HEK293 (cell line): Measurements from ENCODE around the gene PDZD2.

Experiments
- CTCF ChIA-PET: fragments of 350-600 bp; formaldehyde crosslinking; extraction: SDS; loops from one replicate; lab custom pipeline; 2021; ENCODE audit warnings: antibody characterized with exemption; lab: Yijun Ruan, JAX
- POLR2A ChIA-PET: fragments of 300-600 bp; formaldehyde crosslinking; extraction: SDS; loops from one replicate; lab custom pipeline; 2020; ENCODE audit warnings: antibody characterized with exemption, inconsistent platforms; lab: Yijun Ruan, JAX
- H3K27ac ChIP-seq: fragments of 200-500 bp; sonication (Bioruptor generic); 2 replicates; pipeline ENCODE4 v1.5.1; 2014; ENCODE audit warnings: low read depth, low read length, control low read depth, inconsistent platforms; ENCODE audit errors: extremely low read depth
- H3K36me3 ChIP-seq, 2 experiments: fragments of 200-500 bp in 1 of 2; sonication (Bioruptor generic) in 1 of 2; 1 replicate in 1 of 2; 2 replicates in 1 of 2; pipeline ENCODE4 v1.5.1; 2014 to 2017; ENCODE audit warnings: inconsistent platforms in 2 of 2, low read length in 2 of 2; ENCODE audit not compliant: control insufficient read depth in 2 of 2, insufficient read depth in 1 of 2
- H3K4me1 ChIP-seq: fragments of 200-500 bp; sonication (Bioruptor generic); 2 replicates; pipeline ENCODE4 v1.5.1; 2014; ENCODE audit warnings: mild to moderate bottlenecking, low read length, inconsistent platforms; ENCODE audit not compliant: control insufficient read depth, insufficient read depth
- H3K4me3 ChIP-seq: 2 replicates; pipeline ENCODE4 v1.5.1; 2011; ENCODE audit warnings: low read depth, mild to moderate bottlenecking, control low read depth, low read length, moderate library complexity
- H3K9me3 ChIP-seq: fragments of 200-500 bp; sonication (Bioruptor generic); 2 replicates; pipeline ENCODE4 v1.5.1; 2014; ENCODE audit warnings: low read depth, low read length, inconsistent platforms; ENCODE audit not compliant: control insufficient read depth, insufficient read depth
- BCL11B ChIP-seq: fragments of 450-650 bp; formaldehyde crosslinking; IDR thresholded peaks from 2 replicates; pipeline ENCODE4 v1.5.1; 2016; ENCODE audit warnings: low read depth, missing biosample characterization, missing genetic modification characterization
- FEZF1 ChIP-seq: fragments of 450-650 bp; formaldehyde crosslinking; IDR thresholded peaks from 2 replicates; pipeline ENCODE4 v1.5.1; 2016; ENCODE audit warnings: missing biosample characterization, missing genetic modification characterization
- SP7 ChIP-seq: fragments of 450-650 bp; formaldehyde crosslinking; IDR thresholded peaks from 2 replicates; pipeline ENCODE4 v1.5.1; 2016; ENCODE audit warnings: missing biosample characterization, missing genetic modification characterization
- TRIM28 ChIP-seq: IDR thresholded peaks from 2 replicates; pipeline ENCODE4 v1.6.1; 2011; ENCODE audit warnings: low read length, control low read depth, borderline replicate concordance
- YY2 ChIP-seq: fragments of 450-650 bp; formaldehyde crosslinking; IDR thresholded peaks from 2 replicates; pipeline ENCODE4 v1.5.1; 2016; ENCODE audit warnings: missing biosample characterization, missing genetic modification characterization
- ZBTB21 ChIP-seq: fragments of 450-650 bp; formaldehyde crosslinking; IDR thresholded peaks from 2 replicates; pipeline ENCODE4 v1.5.1; 2017; ENCODE audit warnings: missing biosample characterization, missing genetic modification characterization
- ZBTB8A ChIP-seq: fragments of 450-650 bp; formaldehyde crosslinking; IDR thresholded peaks from 2 replicates; pipeline ENCODE4 v1.5.1; 2016; ENCODE audit warnings: missing biosample characterization, missing genetic modification characterization
- ZFHX2 ChIP-seq: fragments of 450-650 bp; formaldehyde crosslinking; conservative IDR thresholded peaks from 2 replicates; pipeline ENCODE4 v1.5.1; 2016; ENCODE audit warnings: missing biosample characterization, missing genetic modification characterization
- ZFP37 ChIP-seq: fragments of 450-650 bp; formaldehyde crosslinking; IDR thresholded peaks from 2 replicates; pipeline ENCODE4 v1.5.1; 2016; ENCODE audit warnings: missing biosample characterization, missing genetic modification characterization
- ZNF184 ChIP-seq: fragments of 450-650 bp; IDR thresholded peaks from 2 replicates; pipeline ENCODE4 v1.5.1; 2018; ENCODE audit warnings: missing biosample characterization, mild to moderate bottlenecking, missing genetic modification characterization
- ZNF248 ChIP-seq: fragments of 450-650 bp; formaldehyde crosslinking; IDR thresholded peaks from 2 replicates; pipeline ENCODE4 v1.5.1; 2017; ENCODE audit warnings: missing biosample characterization, missing genetic modification characterization
- ZNF501 ChIP-seq: fragments of 450-650 bp; formaldehyde crosslinking; IDR thresholded peaks from 2 replicates; pipeline ENCODE4 v1.5.1; 2016; ENCODE audit warnings: missing biosample characterization, missing genetic modification characterization
- ZNF510 ChIP-seq: fragments of 450-650 bp; formaldehyde crosslinking; IDR thresholded peaks from 2 replicates; pipeline ENCODE4 v1.5.1; 2018; ENCODE audit warnings: mild to moderate bottlenecking, missing genetic modification characterization, missing biosample characterization; ENCODE audit not compliant: insufficient replicate concordance
- ZNF549 ChIP-seq: fragments of 450-650 bp; IDR thresholded peaks from 2 replicates; pipeline ENCODE4 v1.5.1; 2018; ENCODE audit warnings: missing biosample characterization, missing genetic modification characterization, mild to moderate bottlenecking, inconsistent platforms, moderate library complexity
- ZNF626 ChIP-seq: fragments of 450-650 bp; sonication (Bioruptor Pico); formaldehyde crosslinking; IDR thresholded peaks from 2 replicates; pipeline ENCODE4 v1.5.1; 2018; ENCODE audit warnings: missing biosample characterization, missing genetic modification characterization, inconsistent platforms
- ZNF654 ChIP-seq: fragments of 450-650 bp; formaldehyde crosslinking; IDR thresholded peaks from 2 replicates; pipeline ENCODE4 v1.5.1; 2016; ENCODE audit warnings: low read depth, missing biosample characterization, missing genetic modification characterization
- ZNF768 ChIP-seq: fragments of 450-650 bp; formaldehyde crosslinking; IDR thresholded peaks from 2 replicates; pipeline ENCODE4 v1.5.1; 2018; ENCODE audit warnings: missing biosample characterization, mild to moderate bottlenecking, missing genetic modification characterization
- TF ChIP-seq, protein P1 (sequence below): fragments of 450-650 bp; formaldehyde crosslinking; IDR thresholded peaks from 2 replicates; pipeline ENCODE4 v1.5.1; 2016; ENCODE audit warnings: missing biosample characterization, missing genetic modification characterization
- TF ChIP-seq, protein P2 (sequence below): fragments of 450-650 bp; formaldehyde crosslinking; IDR thresholded peaks from 2 replicates; pipeline ENCODE4 v1.5.1; 2016; ENCODE audit warnings: missing biosample characterization, missing genetic modification characterization, low read depth
- TF ChIP-seq, protein P3 (sequence below): fragments of 450-650 bp; formaldehyde crosslinking; IDR thresholded peaks from 2 replicates; pipeline ENCODE4 v1.5.1; 2016; ENCODE audit warnings: missing biosample characterization, missing genetic modification characterization
- TF ChIP-seq, protein P4 (sequence below): fragments of 450-650 bp; formaldehyde crosslinking; IDR thresholded peaks from 2 replicates; pipeline ENCODE4 v1.5.1; 2017; ENCODE audit warnings: missing biosample characterization, missing genetic modification characterization
- TF ChIP-seq, protein P5 (sequence below): fragments of 450-650 bp; formaldehyde crosslinking; IDR thresholded peaks from 2 replicates; pipeline ENCODE4 v1.5.1; 2016; ENCODE audit warnings: missing biosample characterization, missing genetic modification characterization

Gene PDZD2

DNA sequence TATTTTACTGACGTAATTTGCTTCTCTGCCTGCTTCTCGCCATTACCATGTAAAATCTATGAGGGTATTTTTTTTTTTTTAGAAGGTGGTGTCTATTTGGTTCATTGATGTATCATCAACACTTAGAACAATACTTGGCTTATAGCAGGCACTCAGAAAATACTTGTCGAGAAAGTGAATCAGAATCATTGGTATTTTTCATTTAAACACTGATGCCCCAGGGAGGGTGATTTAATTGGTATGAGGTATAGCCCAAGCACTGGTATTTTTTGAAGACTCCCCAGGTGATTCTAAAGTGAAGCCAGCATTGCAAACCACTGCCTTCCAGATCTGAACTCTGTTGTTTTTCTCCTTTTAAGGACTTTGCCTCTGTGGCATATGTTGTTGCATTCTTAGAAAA, 16.6 kb downstream of the PDZD2 start:
- H3K4me3 ChIP-seq, result no peak overlapping the region
- H3K9me3 ChIP-seq, result no peaks in the 10 kb centered on the region
- H3K36me3 ChIP-seq, result no peaks in the 10 kb centered on the region
- ChIA-PET POLR2A (no interaction called here), CTCF (no interaction called here)
- no peak overlapping the region for H3K27ac ChIP-seq
- TF ChIP-seq ZNF768 (tag by site-specific recombination) (no peak), ZNF501 (tag by site-specific recombination) (no peak), YY2 (tag by site-specific recombination) (no peak), BCL11B (no peak), ZNF654 (tag by site-specific recombination) (no peak), ZNF626 (tag by site-specific recombination) (no peak)
- TF ChIP-seq, protein P1, sequence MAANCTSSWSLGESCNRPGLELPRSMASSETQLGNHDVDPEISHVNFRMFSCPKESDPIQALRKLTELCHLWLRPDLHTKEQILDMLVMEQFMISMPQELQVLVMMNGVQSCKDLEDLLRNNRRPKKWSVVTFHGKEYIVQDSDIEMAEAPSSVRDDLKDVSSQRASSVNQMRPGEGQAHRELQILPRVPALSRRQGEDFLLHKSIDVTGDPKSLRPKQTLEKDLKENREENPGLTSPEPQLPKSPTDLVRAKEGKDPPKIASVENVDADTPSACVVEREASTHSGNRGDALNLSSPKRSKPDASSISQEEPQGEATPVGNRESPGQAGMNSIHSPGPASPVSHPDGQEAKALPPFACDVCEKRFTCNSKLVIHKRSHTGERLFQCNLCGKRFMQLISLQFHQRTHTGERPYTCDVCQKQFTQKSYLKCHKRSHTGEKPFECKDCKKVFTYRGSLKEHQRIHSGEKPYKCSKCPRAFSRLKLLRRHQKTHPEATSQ, result no peak
- peaks cover 11% of the 10 kb centered on the region for H3K4me1 ChIP-seq

DNA sequence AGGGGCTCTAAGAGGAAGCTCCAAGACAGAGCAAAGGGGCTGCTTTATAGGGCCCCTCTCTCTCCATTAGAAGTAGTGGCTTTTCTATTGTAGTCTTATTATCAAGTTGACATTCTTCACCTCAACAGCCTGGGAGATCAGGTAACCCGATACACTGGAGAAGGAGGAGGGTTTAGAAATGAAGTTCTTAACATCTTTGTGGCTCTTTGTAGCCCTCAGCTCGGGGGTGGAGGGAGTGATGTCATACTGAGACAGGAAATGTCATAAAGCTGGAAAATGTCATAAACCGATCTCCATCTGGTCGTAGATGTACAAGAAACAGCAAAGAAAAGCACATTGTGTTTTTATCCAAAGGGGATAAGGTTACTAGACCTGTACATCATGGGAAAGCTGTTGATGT, 17.9 kb downstream of the PDZD2 start:
- no peaks in the 10 kb centered on the region for H3K9me3 ChIP-seq
- H3K4me3 ChIP-seq, result no peak overlapping the region
- peaks cover 11% of the 10 kb centered on the region for H3K4me1 ChIP-seq
- H3K36me3 ChIP-seq, result no peaks in the 10 kb centered on the region
- POLR2A ChIA-PET, result no interaction called here
- no peak overlapping the region for H3K27ac ChIP-seq
- CTCF ChIA-PET, result interaction anchor here (1.0 to 2.7 kb wide), 4 partner anchors 18 to 152 kb away, joined by 3 to 13 read pairs (median 3); partner anchors contain the start of gene PDZD2
- TF ChIP-seq ZBTB21, result peak; percentile 94
- TF ChIP-seq, protein P2, sequence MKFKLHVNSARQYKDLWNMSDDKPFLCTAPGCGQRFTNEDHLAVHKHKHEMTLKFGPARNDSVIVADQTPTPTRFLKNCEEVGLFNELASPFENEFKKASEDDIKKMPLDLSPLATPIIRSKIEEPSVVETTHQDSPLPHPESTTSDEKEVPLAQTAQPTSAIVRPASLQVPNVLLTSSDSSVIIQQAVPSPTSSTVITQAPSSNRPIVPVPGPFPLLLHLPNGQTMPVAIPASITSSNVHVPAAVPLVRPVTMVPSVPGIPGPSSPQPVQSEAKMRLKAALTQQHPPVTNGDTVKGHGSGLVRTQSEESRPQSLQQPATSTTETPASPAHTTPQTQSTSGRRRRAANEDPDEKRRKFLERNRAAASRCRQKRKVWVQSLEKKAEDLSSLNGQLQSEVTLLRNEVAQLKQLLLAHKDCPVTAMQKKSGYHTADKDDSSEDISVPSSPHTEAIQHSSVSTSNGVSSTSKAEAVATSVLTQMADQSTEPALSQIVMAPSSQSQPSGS (tag by site-specific recombination), result peak; percentile 87
- TF ChIP-seq FEZF1 (tag by site-specific recombination), result 0 out of 2 replicates have a peak, but pooled peaks have one; percentile 10
- TF ChIP-seq ZBTB8A (tag by site-specific recombination), result peak; percentile 14; the same call in 1 of the 2 replicates
- 0 out of 2 replicates have a peak, but pooled peaks have one; percentile 41 for TF ChIP-seq ZFP37
- 0 out of 2 replicates have a peak, but pooled peaks have one; percentile 12 for TF ChIP-seq ZNF184 (tag by site-specific recombination)
- TF ChIP-seq, protein P3, sequence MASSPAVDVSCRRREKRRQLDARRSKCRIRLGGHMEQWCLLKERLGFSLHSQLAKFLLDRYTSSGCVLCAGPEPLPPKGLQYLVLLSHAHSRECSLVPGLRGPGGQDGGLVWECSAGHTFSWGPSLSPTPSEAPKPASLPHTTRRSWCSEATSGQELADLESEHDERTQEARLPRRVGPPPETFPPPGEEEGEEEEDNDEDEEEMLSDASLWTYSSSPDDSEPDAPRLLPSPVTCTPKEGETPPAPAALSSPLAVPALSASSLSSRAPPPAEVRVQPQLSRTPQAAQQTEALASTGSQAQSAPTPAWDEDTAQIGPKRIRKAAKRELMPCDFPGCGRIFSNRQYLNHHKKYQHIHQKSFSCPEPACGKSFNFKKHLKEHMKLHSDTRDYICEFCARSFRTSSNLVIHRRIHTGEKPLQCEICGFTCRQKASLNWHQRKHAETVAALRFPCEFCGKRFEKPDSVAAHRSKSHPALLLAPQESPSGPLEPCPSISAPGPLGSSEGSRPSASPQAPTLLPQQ, result 0 out of 2 replicates have a peak, but pooled peaks have one; percentile 10
- no peak for TF ChIP-seq ZNF549
- TF ChIP-seq ZFHX2 (tag by site-specific recombination), result peak; percentile 49
- no peak for TF ChIP-seq ZNF248
- TF ChIP-seq, protein P4, sequence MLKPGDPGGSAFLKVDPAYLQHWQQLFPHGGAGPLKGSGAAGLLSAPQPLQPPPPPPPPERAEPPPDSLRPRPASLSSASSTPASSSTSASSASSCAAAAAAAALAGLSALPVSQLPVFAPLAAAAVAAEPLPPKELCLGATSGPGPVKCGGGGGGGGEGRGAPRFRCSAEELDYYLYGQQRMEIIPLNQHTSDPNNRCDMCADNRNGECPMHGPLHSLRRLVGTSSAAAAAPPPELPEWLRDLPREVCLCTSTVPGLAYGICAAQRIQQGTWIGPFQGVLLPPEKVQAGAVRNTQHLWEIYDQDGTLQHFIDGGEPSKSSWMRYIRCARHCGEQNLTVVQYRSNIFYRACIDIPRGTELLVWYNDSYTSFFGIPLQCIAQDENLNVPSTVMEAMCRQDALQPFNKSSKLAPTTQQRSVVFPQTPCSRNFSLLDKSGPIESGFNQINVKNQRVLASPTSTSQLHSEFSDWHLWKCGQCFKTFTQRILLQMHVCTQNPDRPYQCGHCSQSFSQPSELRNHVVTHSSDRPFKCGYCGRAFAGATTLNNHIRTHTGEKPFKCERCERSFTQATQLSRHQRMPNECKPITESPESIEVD, result 0 out of 2 replicates have a peak, but pooled peaks have one; percentile 9
- TF ChIP-seq TRIM28, result peak; percentile 50
- TF ChIP-seq, protein P5, sequence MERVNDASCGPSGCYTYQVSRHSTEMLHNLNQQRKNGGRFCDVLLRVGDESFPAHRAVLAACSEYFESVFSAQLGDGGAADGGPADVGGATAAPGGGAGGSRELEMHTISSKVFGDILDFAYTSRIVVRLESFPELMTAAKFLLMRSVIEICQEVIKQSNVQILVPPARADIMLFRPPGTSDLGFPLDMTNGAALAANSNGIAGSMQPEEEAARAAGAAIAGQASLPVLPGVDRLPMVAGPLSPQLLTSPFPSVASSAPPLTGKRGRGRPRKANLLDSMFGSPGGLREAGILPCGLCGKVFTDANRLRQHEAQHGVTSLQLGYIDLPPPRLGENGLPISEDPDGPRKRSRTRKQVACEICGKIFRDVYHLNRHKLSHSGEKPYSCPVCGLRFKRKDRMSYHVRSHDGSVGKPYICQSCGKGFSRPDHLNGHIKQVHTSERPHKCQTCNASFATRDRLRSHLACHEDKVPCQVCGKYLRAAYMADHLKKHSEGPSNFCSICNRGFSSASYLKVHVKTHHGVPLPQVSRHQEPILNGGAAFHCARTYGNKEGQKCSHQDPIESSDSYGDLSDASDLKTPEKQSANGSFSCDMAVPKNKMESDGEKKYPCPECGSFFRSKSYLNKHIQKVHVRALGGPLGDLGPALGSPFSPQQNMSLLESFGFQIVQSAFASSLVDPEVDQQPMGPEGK, result no peak
- TF ChIP-seq SP7, result 0 out of 2 replicates have a peak, but pooled peaks have one; percentile 28
- TF ChIP-seq ZNF510 (tag by site-specific recombination), result peak; percentile 100
